SK-N-MC (cell line): ENCODE results near the gene MDH1B.

ENCODE experiments used
- EZH2 ChIP-seq: fragments of 200-600 bp; sonication (generic); IDR thresholded peaks from one replicate; pipeline ENCODE4 v1.6.1; 2017; ENCODE audit warnings: antibody characterized with exemption
- FOXP2 ChIP-seq: optimal IDR thresholded peaks from 2 replicates; pipeline ENCODE3; 2011; ENCODE audit warnings: mild to moderate bottlenecking, moderate library complexity; ENCODE audit not compliant: insufficient read depth; ENCODE audit errors: extremely low read length, control extremely low read depth
- POLR2AphosphoS5 ChIP-seq: IDR thresholded peaks from 2 replicates; pipeline ENCODE4 v1.6.1; 2012; ENCODE audit warnings: mild to moderate bottlenecking, low read depth, low read length, borderline replicate concordance

- TF ChIP-seq EZH2 (no peak), POLR2AphosphoS5 (no peak), FOXP2 (no peak)
These were observed 51.4 kb downstream of the MDH1B start for GRCh38 chr2:206713746-206714145.
